ENCODE measurements around the gene TCF3. TPM values are rescaled to one million over a fixed set of nuclear protein-coding genes. Genes with fewer than 3 reads are reported as not detected.
A peak's percentile ranks its signal among the peaks of the same experiment; 100 is the strongest.

TCF3 gene
- total RNA-seq, 2 experiments from 2014 or later, result 518 to 811 TPM

DNA sequence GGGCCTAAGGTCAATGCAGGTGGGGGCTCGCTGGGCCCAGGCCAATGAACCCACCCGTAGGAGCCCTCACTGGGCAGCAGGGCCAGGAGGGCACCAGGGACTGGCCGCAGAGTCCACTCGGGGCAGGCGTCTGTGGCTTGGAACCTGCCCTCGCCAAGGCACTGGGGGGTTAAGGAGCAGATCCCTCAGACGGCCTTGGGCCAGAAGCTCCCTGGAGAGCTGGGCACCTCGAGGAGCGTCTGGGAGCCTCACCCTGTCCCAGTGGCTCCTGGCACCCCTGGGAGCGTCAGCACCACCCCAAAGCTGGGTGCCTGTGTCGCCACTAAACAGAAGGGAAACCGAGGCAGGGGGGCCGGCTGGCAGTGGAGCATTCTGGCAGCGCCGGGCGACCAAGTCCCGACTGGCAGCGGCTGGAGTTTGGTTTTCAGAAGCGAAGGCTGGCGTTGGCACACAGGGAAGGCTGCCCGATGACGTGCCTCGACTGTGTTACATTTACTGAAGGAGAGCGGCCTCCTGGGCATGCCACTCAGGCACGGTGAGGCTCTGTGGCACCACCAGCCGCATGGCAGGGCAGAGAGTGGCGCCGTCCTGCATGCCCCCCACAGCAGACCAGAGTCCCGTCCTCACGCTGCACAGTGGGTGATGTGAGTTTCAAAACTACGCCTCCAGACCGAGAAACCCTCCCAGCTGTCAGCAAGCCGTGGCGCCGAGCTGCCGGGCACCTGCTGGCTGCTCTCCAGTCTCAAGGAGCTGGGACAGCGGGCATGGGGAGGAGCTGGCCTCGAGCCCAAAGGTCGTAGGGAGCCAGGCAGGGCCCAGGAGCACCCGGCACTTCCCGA, 75.1 kb downstream of the TCF3 start:
- no peak overlapping the region for H3K27ac ChIP-seq (ENCODE audit: low read depth, low read length, poor library complexity, severe bottlenecking)
- intact Hi-C loops (cut with micrococcal nuclease; ENCODE audit: unreplicated experiment), result no loop called here
- CTCF ChIA-PET (ENCODE audit: unreplicated experiment), result interaction anchor here (0.6 kb wide), 1 partner anchor 308 kb away, joined by 3 read pairs; no protein-coding TSS in a partner anchor
- no peak for TF ChIP-seq EZH2phosphoT487 (IDR thresholded peaks at IDR 0.05; ENCODE audit: borderline replicate concordance, low read depth, low read length)
- TF ChIP-seq, protein P1, sequence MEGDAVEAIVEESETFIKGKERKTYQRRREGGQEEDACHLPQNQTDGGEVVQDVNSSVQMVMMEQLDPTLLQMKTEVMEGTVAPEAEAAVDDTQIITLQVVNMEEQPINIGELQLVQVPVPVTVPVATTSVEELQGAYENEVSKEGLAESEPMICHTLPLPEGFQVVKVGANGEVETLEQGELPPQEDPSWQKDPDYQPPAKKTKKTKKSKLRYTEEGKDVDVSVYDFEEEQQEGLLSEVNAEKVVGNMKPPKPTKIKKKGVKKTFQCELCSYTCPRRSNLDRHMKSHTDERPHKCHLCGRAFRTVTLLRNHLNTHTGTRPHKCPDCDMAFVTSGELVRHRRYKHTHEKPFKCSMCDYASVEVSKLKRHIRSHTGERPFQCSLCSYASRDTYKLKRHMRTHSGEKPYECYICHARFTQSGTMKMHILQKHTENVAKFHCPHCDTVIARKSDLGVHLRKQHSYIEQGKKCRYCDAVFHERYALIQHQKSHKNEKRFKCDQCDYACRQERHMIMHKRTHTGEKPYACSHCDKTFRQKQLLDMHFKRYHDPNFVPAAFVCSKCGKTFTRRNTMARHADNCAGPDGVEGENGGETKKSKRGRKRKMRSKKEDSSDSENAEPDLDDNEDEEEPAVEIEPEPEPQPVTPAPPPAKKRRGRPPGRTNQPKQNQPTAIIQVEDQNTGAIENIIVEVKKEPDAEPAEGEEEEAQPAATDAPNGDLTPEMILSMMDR (conservative IDR thresholded peaks at IDR 0.05; ENCODE audit: low read length), result no peak
- no peaks in the 10 kb centered on the region for H4K20me1 ChIP-seq (ENCODE audit: insufficient read depth, low read length)
- DNase-seq (ENCODE audit: low spot score), result no peak
- no peak overlapping the region for H3K4me2 ChIP-seq (ENCODE audit: low read length)
- no peaks in the 10 kb centered on the region for H3K4me1 ChIP-seq (ENCODE audit: insufficient read depth, low read length, poor library complexity, severe bottlenecking)
- H3K4me3 ChIP-seq (ENCODE audit: low read depth, low read length, poor library complexity, severe bottlenecking), result no peak overlapping the region
- H3K36me3 ChIP-seq (ENCODE audit: insufficient read depth, low read length), result peaks cover 67% of the 10 kb centered on the region
- no peaks in the 10 kb centered on the region for H3K9me3 ChIP-seq (ENCODE audit: low read length)
- H2AFZ ChIP-seq (ENCODE audit: low read length), result no peak overlapping the region
- TSS peak; percentile 44 for BruUV-seq (replicated peaks)
- H3K9me2 ChIP-seq (ENCODE audit: insufficient read depth, low read length), result no peaks in the 10 kb centered on the region
- POLR2A ChIA-PET, result no interaction called here
- no peaks in the 10 kb centered on the region for H3K79me2 ChIP-seq (ENCODE audit: insufficient read depth, low read depth, low read length)

DNA sequence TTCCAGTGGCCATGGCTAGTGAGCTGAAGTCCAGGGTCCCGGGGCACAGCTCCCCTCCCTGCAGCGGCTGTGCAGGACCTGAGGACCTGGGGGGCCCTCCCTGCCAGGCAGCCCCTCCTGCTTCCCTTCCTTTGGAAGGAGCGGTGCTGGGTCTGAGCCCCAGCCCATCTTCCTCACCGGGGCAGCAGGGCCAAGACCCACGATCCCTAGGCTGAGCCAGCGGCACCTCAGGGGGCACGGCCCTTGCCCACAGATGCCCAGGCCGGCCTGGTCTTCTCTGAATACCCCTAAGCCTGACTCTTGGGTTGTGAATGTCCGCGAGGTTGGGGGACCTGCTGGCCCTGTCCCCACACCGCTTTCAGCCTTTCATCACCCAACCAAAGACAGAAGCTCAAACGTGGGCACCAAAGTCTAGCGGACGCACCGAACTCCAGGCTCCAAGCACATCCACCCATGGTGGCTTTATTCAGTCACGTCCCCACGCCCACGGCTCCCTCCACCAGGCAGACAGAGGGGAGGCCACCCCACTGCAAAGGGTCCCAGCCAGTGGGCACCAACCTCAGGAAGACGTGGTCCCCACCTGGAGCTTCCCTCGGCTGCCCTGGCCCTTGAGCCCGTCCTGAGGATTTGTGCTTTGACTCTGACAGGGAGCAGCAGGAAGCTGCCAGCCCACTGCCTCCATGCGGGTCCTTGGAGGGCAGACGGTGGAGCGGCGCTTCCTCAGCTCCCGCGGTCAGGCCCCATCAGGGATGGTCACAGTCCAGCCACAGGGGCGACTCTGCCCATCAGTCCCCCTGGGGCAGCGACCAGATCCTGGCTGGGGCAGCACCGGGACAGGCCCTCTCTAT, 75.9 kb downstream of the TCF3 start:
- intact Hi-C loops (cut with micrococcal nuclease; ENCODE audit: unreplicated experiment), result no loop called here
- CTCF ChIA-PET (ENCODE audit: unreplicated experiment), result interaction anchor here (0.6 kb wide), 1 partner anchor 307 kb away, joined by 3 read pairs; no protein-coding TSS in a partner anchor
- H3K36me3 ChIP-seq (ENCODE audit: insufficient read depth, low read length), result peaks cover 58% of the 10 kb centered on the region
- POLR2A ChIA-PET, result no interaction called here
- TF ChIP-seq, protein P1 (conservative IDR thresholded peaks at IDR 0.05; ENCODE audit: low read length), result no peak
- TF ChIP-seq EZH2phosphoT487 (IDR thresholded peaks at IDR 0.05; ENCODE audit: borderline replicate concordance, low read depth, low read length), result no peak
- H4K20me1 ChIP-seq (ENCODE audit: insufficient read depth, low read length), result no peaks in the 10 kb centered on the region
- no peak overlapping the region for H3K27ac ChIP-seq (ENCODE audit: low read depth, low read length, poor library complexity, severe bottlenecking)
- no peaks in the 10 kb centered on the region for H3K79me2 ChIP-seq (ENCODE audit: insufficient read depth, low read depth, low read length)
- BruUV-seq (replicated peaks), result no TSS peak
- H2AFZ ChIP-seq (ENCODE audit: low read length), result no peak overlapping the region
- H3K9me3 ChIP-seq (ENCODE audit: low read length), result no peaks in the 10 kb centered on the region
- no peak overlapping the region for H3K4me2 ChIP-seq (ENCODE audit: low read length)
- no peak overlapping the region for H3K4me3 ChIP-seq (ENCODE audit: low read depth, low read length, poor library complexity, severe bottlenecking)
- no peaks in the 10 kb centered on the region for H3K9me2 ChIP-seq (ENCODE audit: insufficient read depth, low read length)
- no peaks in the 10 kb centered on the region for H3K4me1 ChIP-seq (ENCODE audit: insufficient read depth, low read length, poor library complexity, severe bottlenecking)
- DNase-seq (ENCODE audit: low spot score), result no peak
